HepG2 (cell line): Measurements from ENCODE around the gene ZBTB7C. TPM values are rescaled to one million over a fixed set of nuclear protein-coding genes. Genes with fewer than 3 reads are reported as not detected.

ENCODE experiments used
- ATAC-seq: fragments of 200-7000 bp; cut with Tn5 transposase; 3 replicates; pipeline ENCODE4 v1.9.1; 2020; ENCODE audit warnings: mild to moderate bottlenecking, moderate library complexity
- BruUV-seq: library from RNA; stranded (reverse); fragments of 400-500 nt; replicated peaks from 2 replicates; lab custom pipeline; 2021; lab: Mats Ljungman, UMichigan
- CTCF ChIA-PET: fragments of 300-600 bp; formaldehyde crosslinking; extraction: SDS; loops from one replicate; lab custom pipeline; 2021; ENCODE audit warnings: low total read pairs, inconsistent platforms, low intra/inter-chr PET ratio; lab: Yijun Ruan, JAX
- POLR2A ChIA-PET: fragments of 350-600 bp; sonication (Branson Sonifier 250); formaldehyde crosslinking; loops from one replicate; lab custom pipeline; 2020; ENCODE audit warnings: antibody characterized with exemption, inconsistent platforms; lab: Yijun Ruan, JAX
- DNase-seq: peaks from one replicate; pipeline ENCODE4 v3.0.0-alpha.2; 2015; ENCODE audit warnings: low spot score
- FAIRE-seq: peaks from 3 replicates; lab custom pipeline; 2011; peaks lifted over from hg19 to GRCh38; lab: Jason Lieb, UNC
- H2AFZ ChIP-seq: one replicate; pipeline ENCODE4 v1.6.1; 2011; ENCODE audit warnings: low read length, inconsistent platforms
- H3K27ac ChIP-seq: fragments of 300-600 bp; 3 replicates; pipeline ENCODE4 v1.8.0; 2011; ENCODE audit warnings: mixed run types, mild to moderate bottlenecking, mixed read lengths, low read length, inconsistent platforms; ENCODE audit not compliant: insufficient read depth; ENCODE audit errors: extremely low read length
- H3K27me3 ChIP-seq, 2 experiments: fragments of 200-600 bp in 1 of 2; 2 replicates in 1 of 2; 3 replicates in 1 of 2; pipeline versions ENCODE4 v1.6.0 to v1.8.0; 2011; ENCODE audit warnings: low read length in 2 of 2, mild to moderate bottlenecking in 2 of 2, moderate library complexity in 2 of 2, inconsistent platforms in 1 of 2; ENCODE audit not compliant: insufficient read depth in 2 of 2, control insufficient read depth in 1 of 2
- H3K36me3 ChIP-seq, 2 experiments: fragments of 200-600 bp in 1 of 2; replicated peaks in 1 of 2; 2 replicates in 1 of 2; 3 replicates in 1 of 2; pipeline versions ENCODE4 v1.5.1 to v1.8.0; 2011; ENCODE audit warnings: low read length in 2 of 2, inconsistent platforms in 1 of 2; ENCODE audit not compliant: insufficient read depth in 2 of 2, control insufficient read depth in 1 of 2
- H3K4me1 ChIP-seq: 2 replicates; pipeline ENCODE4 v1.5.1; 2012; ENCODE audit warnings: low read length, inconsistent platforms; ENCODE audit not compliant: insufficient read depth
- H3K4me2 ChIP-seq: 2 replicates; pipeline ENCODE4 v1.6.0; 2011; ENCODE audit warnings: low read depth, low read length, inconsistent platforms
- H3K4me3 ChIP-seq, 3 experiments: fragments of 200-600 bp in 1 of 3; sonication (generic), shearing (Covaris generic) in 1 of 3; replicated peaks in 1 of 3; 2 replicates each; pipeline ENCODE4 v1.5.1; 2011 to 2016; ENCODE audit warnings: low read length in 3 of 3, inconsistent platforms in 2 of 3, low read depth in 2 of 3, mild to moderate bottlenecking in 2 of 3, control low read depth in 1 of 3, mixed read lengths in 1 of 3; ENCODE audit not compliant: insufficient read depth in 1 of 3
- H3K79me2 ChIP-seq: one replicate; pipeline ENCODE4 v1.6.1; 2011; ENCODE audit warnings: low read length, inconsistent platforms; ENCODE audit not compliant: insufficient read depth
- H3K9ac ChIP-seq: 2 replicates; pipeline ENCODE4 v1.6.0; 2011; ENCODE audit warnings: mild to moderate bottlenecking, low read depth, low read length, inconsistent platforms; ENCODE audit not compliant: insufficient read depth
- H3K9me3 ChIP-seq: 2 replicates; pipeline ENCODE4 v1.5.1; 2012; ENCODE audit warnings: mild to moderate bottlenecking, low read length
- H4K20me1 ChIP-seq: 2 replicates; pipeline ENCODE4 v1.6.0; 2011; ENCODE audit warnings: inconsistent platforms, mild to moderate bottlenecking, low read length, moderate library complexity; ENCODE audit not compliant: insufficient read depth
- ARID3A ChIP-seq: IDR thresholded peaks from 2 replicates; pipeline ENCODE4 v1.6.1; 2012; ENCODE audit warnings: low read depth, low read length, improper control_type of control experiment
- BCL6 ChIP-seq: IDR thresholded peaks from 2 replicates; pipeline ENCODE4 v1.6.1; 2016; ENCODE audit warnings: missing genetic modification reagents, missing compliant biosample characterization
- E2F1 ChIP-seq: sonication (generic); formaldehyde crosslinking; IDR thresholded peaks from 2 replicates; pipeline ENCODE4 v1.5.0; 2020; ENCODE audit warnings: missing genetic modification reagents
- GFI1 ChIP-seq: sonication (generic); formaldehyde crosslinking; IDR thresholded peaks from 2 replicates; pipeline ENCODE4 v1.5.0; 2020; ENCODE audit warnings: missing genetic modification reagents, mild to moderate bottlenecking, borderline replicate concordance
- HNF4G ChIP-seq, 2 experiments: sonication (generic) in 1 of 2; formaldehyde crosslinking in 1 of 2; IDR thresholded peaks; 2 replicates each; pipeline versions ENCODE4 v1.4.0 to v1.6.1; 2011 to 2020; ENCODE audit warnings: borderline replicate concordance in 2 of 2, low read depth in 2 of 2, mild to moderate bottlenecking in 2 of 2, low read length in 1 of 2, missing genetic modification reagents in 1 of 2, moderate library complexity in 1 of 2
- HOXA5 ChIP-seq: sonication (generic); formaldehyde crosslinking; IDR thresholded peaks from 2 replicates; pipeline ENCODE4 v1.4.0; 2020; ENCODE audit warnings: missing genetic modification reagents
- KIAA2018 ChIP-seq: sonication (generic); formaldehyde crosslinking; IDR thresholded peaks from 2 replicates; pipeline ENCODE4 v1.5.0; 2020; ENCODE audit warnings: mild to moderate bottlenecking, missing genetic modification reagents, borderline replicate concordance
- MED1 ChIP-seq: sonication (generic); formaldehyde crosslinking; IDR thresholded peaks from 2 replicates; pipeline ENCODE4 v1.4.0; 2020; ENCODE audit warnings: missing genetic modification reagents
- MLLT10 ChIP-seq: sonication (generic); formaldehyde crosslinking; IDR thresholded peaks from 2 replicates; pipeline ENCODE4 v1.4.0; 2020; ENCODE audit warnings: missing genetic modification reagents
- SRSF1 ChIP-seq: fragments of 200-400 bp; formaldehyde crosslinking; optimal IDR thresholded peaks from 2 replicates; pipeline ENCODE3; 2017; ENCODE audit warnings: mild to moderate bottlenecking, low read depth, low read length, moderate library complexity
- ZNF263 ChIP-seq: sonication (generic); formaldehyde crosslinking; IDR thresholded peaks from 2 replicates; pipeline ENCODE4 v1.4.0; 2020; ENCODE audit warnings: missing genetic modification reagents
- ZNF782 ChIP-seq: sonication (generic); formaldehyde crosslinking; IDR thresholded peaks from 2 replicates; pipeline ENCODE4 v1.4.0; 2020; ENCODE audit warnings: missing genetic modification reagents, mild to moderate bottlenecking, borderline replicate concordance
- WGBS: methylation state at CpG from one replicate; pipeline ENCODE4 v1.1.6; 2017; ENCODE audit warnings: low lambda C conversion rate; 5-methylcytosine and 5-hydroxymethylcytosine counted together
- in situ Hi-C: cut with HindIII; loops from 2 replicates; pipeline ENCODE4 v1.10.0; 2017; ENCODE audit warnings: low pct_unique_long_range_greater_than_20kb; ENCODE audit not compliant: extremely low pct_ligation_motif_present
- intact Hi-C: fragments of 100-400 bp; cut with micrococcal nuclease; formaldehyde crosslinking; loops from one replicate; pipeline ENCODE4 v1.10.0; 2022; ENCODE audit not compliant: unreplicated experiment
- polyA plus RNA-seq, 8 experiments: library from polyadenylated mRNA; depleted of rRNA in 3 of 8; stranded (reverse) in 7 of 8; unstranded in 1 of 8; fragments of >200 nt; fragmentation: Illumina TruSeq in 4 of 8; extraction: Trizol in 4 of 8; gene quantifications; 2 replicates each; pipeline versions ENCODE4 v1.2.1 to v1.2.3, GENCODE V29; 2011 to 2016; ENCODE audit warnings: low read depth in 4 of 8, missing spikeins in 1 of 8, mixed read lengths in 1 of 8; ENCODE audit not compliant: insufficient read depth in 1 of 8
- total RNA-seq, 5 experiments: library from RNA; depleted of rRNA; stranded (reverse); fragments of >200 nt; fragmentation: Illumina TruSeq; extraction: Trizol; gene quantifications; 2 replicates each; pipeline ENCODE4 v1.2.3, GENCODE V29; 2016; ENCODE audit warnings: low read depth in 1 of 5

ZBTB7C gene
- total and polyA plus RNA-seq, 2 of the 13 experiments (the other 11 are each of a cell fraction or from before 2014, with no cell fraction given) = 0.01 to 0.04 TPM

- Histone ChIP-seq H2AFZ (no peak overlapping the region), H3K9me3 (no peaks in the 10 kb centered on the region), H3K9ac (no peak overlapping the region), H3K27me3 (peaks cover 0 to 15% of the 10 kb centered on the region in 2 experiments; a peak in 3 of 5 replicates), H3K27ac (peak overlapping the region; percentile 53), H3K4me2 (peak overlapping the region; percentile 65), H3K79me2 (no peaks in the 10 kb centered on the region), H3K4me1 (peaks cover 61% of the 10 kb centered on the region), H4K20me1 (no peaks in the 10 kb centered on the region), H3K4me3 (0 out of 6 replicates have a peak overlapping the region, but pooled peaks of 1 of the 3 experiments have one; percentile 4), H3K36me3 (no peaks in the 10 kb centered on the region)
- WGBS = 6% methylated on average over 5 of the region's 5 CpGs
- intact Hi-C loops = no loop called here
- ChIA-PET CTCF (no interaction called here), POLR2A (interaction anchor here (1.5 kb wide), 1 partner anchor 14 kb away, joined by 6 read pairs; no protein-coding TSS in a partner anchor)
- FAIRE-seq = peak; percentile 89
- DNase-seq = peak; percentile 85
- peak; percentile 85 for ATAC-seq
- no TSS peak for BruUV-seq
- in situ Hi-C loops = no loop called here
- TF ChIP-seq ARID3A = no peak
- 0 out of 2 replicates have a peak, but pooled peaks have one; percentile 26 for TF ChIP-seq BCL6 (CRISPR knock-in tag)
- peak; percentile 97 for TF ChIP-seq GFI1 (CRISPR knock-in tag)
- TF ChIP-seq ZNF782 (CRISPR knock-in tag) = no peak
- TF ChIP-seq ZNF263 = no peak
- peak; percentile 40; the same call in 1 of the 2 replicates for TF ChIP-seq HNF4G (IDR thresholded peaks at IDR 0.05; ENCODE audit: borderline replicate concordance, low read depth, low read length)
- TF ChIP-seq HNF4G (CRISPR knock-in tag; IDR thresholded peaks at IDR 0.05; ENCODE audit: borderline replicate concordance, low read depth) = no peak
- no peak for TF ChIP-seq KIAA2018
- TF ChIP-seq MLLT10 = no peak
- no peak for TF ChIP-seq HOXA5
- peak; percentile 24; the same call in 1 of the 2 replicates for TF ChIP-seq MED1
- no peak for TF ChIP-seq E2F1
- no peak for TF ChIP-seq SRSF1
Observed at GRCh38 chr18:48167897-48168253, 241.3 kb downstream of the ZBTB7C start.
